Stimulated activated CD8-positive, alpha-beta memory T cell treated with anti-CD3 and anti-CD28 coated beads, Interleukin-4, amount 100 ng/mL, for 1 hour (primary cell): ENCODE data around the gene SNTG2.

ENCODE experiments used
- DNase-seq, 2 donors: peaks; one replicate each; pipeline ENCODE4 v3.0.0-alpha.2; 2020; ENCODE audit warnings: low read depth in 2 of 2, low spot score in 1 of 2

SNTG2 gene

DNA sequence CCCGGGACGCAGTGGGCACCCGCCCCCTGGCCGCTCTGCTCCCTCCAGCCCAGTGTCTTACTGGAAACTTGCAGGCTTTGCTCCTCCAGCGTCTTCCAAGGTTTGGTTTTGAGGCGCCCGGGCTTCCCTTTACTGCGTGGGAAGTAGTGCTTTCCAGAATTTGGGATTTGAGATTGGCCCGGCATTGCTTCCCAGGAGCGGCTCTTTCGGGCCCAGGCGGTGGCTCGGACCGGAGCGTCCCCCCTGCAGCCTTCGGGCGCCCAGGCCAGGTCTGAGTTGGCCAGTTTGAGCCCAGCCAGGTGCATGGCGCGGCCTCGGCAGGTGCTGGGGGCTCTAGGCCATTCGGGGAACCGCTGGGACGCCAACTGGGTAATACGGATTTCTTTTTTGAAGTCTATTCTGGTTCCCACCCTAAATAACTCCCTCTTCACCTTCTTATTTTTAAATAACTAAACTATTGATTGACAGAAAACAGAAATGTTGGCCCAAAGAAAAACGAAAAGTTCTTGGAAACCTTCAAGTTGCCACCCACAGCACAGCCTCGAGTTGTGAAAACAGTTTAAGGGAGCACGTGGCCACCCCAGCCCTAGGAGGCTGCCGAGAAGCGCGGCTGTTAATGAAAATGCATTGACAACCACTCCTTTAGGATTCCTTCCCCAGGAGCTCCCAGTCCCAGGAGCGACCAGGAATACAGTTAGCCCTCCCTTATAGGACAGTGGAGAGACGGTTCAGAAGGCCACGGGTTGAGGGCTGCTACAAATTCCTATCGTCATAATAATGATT is 766 bp downstream of the SNTG2 start:
- no peak for DNase-seq

GRCh38 chr2:953408-953807 is 2.8 kb downstream of the SNTG2 start:
- no peak for DNase-seq

- no peak for DNase-seq
These were observed 3.5 kb downstream of the SNTG2 start for GRCh38 chr2:953975-954686.

- DNase-seq = no peak
These were observed 4.0 kb downstream of the SNTG2 start for GRCh38 chr2:954687-955000.

GRCh38 chr2:955829-956731 is 5.4 kb downstream of the SNTG2 start:
- DNase-seq = no peak

GRCh38 chr2:959457-959856 is 8.8 kb downstream of the SNTG2 start:
- DNase-seq = no peak

DNA sequence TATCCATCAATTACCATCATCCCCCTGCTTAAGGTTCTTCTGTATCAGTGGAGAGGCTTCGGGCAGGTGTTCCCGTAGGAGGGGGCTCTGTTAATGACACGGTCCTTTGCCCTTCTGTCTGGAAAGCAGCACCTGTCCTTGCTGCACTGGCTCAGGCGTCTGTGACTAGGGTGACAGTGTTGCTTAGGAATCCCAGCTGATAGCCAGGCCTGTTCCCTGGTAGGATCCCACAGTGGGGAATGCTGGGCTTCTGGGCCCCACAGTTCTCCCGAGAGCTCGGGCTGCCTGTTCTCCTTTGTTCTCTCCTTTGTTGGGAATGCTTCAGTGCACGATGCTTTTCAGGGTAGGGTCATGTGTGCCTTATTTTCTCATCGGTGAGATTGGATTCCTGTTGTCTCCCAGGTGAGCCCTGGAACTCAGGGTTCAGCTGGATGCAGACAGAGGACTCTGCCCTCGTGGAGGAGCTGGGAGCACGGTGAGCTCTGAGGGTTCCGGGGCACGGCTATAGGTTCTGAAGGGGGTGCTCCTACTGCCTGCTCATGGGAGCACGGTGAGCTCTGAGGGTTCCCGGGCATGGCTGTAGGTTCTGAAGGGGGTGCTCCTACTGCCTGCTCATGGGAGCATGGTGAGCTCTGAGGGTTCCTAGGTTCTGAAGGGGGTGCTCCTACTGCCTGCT is 9.6 kb downstream of the SNTG2 start:
- DNase-seq = no peak

DNA sequence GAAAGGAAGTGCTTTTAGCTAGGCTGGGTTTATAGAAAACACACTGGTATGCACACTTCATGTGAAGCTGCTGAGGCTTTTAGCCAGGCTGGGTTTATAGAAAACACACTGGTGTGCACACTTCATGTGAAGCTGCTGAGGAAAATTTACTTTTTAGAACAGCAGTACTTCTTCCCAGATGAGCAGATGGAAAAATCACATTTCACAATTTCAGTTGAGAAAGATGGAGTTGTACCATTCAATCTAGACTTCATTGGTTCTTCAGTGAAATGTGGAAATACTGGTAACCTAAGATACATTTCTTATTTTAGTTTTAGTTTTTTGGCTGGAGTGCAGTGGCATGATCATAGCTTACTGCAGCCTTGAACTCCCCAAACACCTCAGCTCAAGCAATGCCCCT is 11.1 kb downstream of the SNTG2 start:
- DNase-seq = no peak

- no peak for DNase-seq
These were observed 13.2 kb downstream of the SNTG2 start for GRCh38 chr2:963876-964275.

- no peak for DNase-seq
These were observed 13.9 kb downstream of the SNTG2 start for GRCh38 chr2:964562-964961.

DNA sequence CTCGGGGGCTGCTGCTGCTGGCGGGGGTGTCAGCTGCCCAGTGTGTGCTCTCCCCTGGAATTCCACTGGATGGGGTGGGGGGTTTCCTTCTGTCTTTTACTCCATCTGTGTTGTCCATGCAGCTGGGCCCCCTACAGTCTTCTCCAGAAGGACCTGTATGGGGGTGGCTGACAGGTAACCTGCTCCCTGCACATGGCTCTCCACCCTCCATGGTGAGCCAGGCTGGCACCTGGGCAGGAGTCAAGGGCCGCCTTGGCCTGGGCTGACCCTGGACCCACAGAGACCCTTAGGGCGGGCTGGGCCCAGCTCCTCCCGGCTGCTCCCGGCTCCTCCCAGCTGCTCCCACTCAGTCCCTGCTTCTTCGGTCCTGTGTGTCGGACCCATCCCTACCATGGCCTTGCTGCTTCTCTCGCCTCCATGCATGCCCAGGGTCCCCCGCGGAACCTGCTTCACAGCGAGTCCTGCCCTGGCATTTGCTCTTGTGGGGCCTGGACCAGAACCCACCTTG is 15.0 kb downstream of the SNTG2 start:
- no peak for DNase-seq

DNA sequence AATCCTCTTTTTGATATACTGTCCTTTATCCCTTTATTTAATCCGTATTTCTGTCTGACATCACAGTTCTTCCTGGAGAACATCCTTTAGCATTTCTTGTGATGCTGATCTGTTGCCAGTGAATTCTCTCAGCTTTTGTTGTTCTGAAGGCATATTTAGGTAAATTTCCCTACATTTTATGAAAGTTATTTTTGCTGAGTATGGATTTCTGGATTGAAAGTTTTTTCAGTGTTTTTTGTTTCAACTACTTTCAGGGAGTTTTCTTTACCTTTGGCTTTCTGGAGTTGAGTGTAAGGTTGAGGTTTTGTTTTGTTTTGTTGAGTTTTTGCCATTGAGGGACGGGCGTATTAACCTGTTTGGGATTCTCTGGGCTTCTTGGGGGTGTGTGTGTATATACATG is 22.5 kb downstream of the SNTG2 start:
- no peak for DNase-seq

DNA sequence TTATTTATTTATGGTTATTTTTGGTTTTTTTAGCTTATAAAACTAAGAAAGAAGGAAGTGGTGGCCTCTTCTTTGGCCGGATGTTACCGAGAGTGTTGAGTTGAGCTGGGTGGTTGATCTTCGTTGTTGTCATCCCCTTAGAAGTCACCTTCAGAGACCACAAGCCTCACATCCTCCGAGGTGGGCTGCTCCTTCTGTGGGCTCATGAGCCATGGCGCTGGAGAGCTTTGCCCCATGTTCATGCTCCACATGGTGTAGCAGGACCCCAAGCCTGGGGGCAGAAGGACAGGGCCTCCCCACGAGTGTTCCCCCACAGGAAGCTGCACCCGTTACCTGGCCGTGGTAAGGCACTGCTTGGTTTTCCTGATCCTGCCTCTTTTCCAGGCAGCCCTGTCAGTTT is 23.4 kb downstream of the SNTG2 start:
- DNase-seq = peak in 1 of 2 donors; percentile 3

DNA sequence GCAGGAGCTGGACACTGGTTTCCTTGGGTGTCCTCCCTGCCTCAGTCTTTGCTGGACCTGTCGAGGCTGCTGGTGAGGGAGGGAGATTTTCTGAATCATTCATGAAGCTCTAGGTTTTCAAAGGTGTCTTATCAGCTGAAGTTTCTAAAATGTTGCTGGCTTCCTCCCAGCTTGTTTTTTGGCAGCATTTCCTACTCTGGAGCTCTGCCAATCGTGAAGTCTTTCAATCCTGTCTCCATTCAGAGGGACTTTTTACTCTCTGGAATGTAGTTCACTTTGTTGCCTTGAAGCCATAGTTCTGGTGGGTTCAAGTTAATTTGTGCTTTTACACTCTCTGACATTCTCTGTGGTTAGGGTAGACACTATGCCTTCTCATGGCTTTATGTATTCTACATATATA is 23.9 kb downstream of the SNTG2 start:
- no peak for DNase-seq

DNA sequence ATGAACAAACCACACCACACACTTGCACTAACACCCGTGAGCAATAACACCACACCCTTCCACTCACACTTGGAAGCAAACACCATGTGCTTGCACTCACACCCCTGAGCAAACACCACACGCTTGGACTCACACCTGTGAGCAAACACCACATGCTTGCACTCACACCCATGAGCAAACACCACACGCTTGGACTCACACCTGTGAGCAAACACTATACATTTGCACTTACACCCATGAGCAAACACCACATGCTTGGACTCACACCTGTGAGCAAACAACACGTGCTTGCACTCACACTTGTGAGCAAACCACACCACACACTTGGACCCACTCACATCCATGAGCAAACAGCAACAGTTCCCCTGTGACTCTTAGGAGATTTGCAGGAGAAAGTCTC is 24.4 kb downstream of the SNTG2 start:
- no peak for DNase-seq

- DNase-seq = no peak
These were observed 28.6 kb downstream of the SNTG2 start for GRCh38 chr2:979069-979928.

DNA sequence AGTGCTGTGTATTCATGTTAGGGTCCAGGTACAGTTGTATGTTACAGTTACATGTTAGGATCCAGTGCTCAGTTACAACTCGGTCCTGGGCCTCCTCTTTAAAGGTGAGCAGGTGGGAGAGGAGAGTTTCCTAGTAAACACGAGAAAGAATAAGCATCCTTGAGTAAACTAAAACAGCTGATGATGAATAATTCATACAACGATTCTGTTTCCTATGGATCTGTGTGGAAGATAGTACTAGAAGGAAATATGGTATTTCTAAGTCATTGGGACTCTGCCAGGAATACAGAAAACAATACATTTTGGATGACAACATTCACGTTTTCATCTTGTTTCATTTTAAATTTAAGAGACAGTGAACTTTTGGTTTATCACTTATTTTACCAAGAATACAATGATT is 29.5 kb downstream of the SNTG2 start:
- DNase-seq = no peak

DNA sequence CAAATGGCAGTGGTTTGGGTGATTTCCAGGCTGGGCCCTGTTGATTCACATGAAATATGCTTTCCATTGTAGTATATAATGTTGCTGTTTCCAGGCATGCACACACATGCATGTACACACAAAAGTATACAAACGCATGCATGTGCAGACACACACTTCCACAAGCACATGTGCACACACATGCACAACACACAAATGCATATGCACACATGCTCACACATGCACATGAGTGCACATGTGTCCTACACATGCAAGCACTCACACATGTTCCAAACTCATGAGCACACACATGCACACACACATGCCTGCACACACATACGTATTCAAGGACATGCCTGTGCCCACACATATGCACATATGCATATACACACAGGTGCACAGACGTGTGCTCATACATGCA is 30.6 kb downstream of the SNTG2 start:
- no peak for DNase-seq

DNA sequence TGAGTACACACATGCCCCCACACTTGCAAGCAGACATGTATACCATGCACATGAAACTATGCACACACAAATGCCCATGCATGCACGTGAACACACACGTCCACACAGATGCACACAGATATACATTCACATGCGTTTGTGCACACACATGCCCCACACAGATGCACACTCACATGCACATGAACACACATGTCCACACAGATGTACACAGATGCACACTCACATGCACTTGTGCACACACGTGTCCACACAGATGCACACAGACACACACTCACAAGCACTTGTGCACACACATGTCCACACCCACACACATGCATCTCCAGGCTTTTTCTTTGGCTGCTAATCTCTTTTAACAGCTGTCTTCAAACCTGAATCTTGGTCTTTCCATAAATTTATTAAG is 31.1 kb downstream of the SNTG2 start:
- DNase-seq = no peak

GRCh38 chr2:985317-985898 is 34.8 kb downstream of the SNTG2 start:
- no peak for DNase-seq
